GM12892 (cell line): ENCODE data around the gene ITPKB.

Experiments
- POLR2AphosphoS5 ChIP-seq: IDR thresholded peaks from 2 replicates; pipeline ENCODE4 v1.6.1; 2011; ENCODE audit warnings: low read depth, low read length, control low read depth
- TAF1 ChIP-seq: IDR thresholded peaks from 2 replicates; pipeline ENCODE4 v1.6.1; 2011; ENCODE audit warnings: low read depth, mild to moderate bottlenecking, control low read depth, low read length, borderline replicate concordance

DNA sequence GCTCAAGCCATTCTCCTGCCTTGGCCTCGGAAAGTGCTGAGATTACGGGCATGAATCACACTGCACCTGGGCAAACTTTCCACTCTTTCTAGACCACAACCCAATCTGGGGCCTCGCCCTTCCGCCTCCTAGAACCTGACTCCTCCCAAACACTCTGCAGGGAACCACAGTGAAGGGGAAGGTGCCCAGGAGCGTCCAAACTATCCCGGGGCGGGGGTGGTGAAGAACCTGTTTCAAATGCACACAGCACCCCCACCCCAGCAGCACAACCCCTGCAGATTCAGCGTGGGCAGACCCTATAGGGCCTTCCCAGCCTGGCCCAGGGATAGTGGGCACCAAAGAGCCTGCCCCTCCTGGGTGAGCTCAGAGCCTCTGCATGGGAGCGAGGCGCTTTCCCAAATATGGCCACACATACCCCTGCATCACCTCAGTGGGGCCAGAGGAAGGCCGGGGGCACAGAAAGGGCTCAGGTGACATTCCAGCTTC, 103.6 kb downstream of the ITPKB start:
- TF ChIP-seq POLR2AphosphoS5 = no peak
- no peak for TF ChIP-seq TAF1
